CD4-positive, alpha-beta T cell treated with Interleukin-4 for 4 hours (primary cell): Measurements from ENCODE around the gene RANBP1.
A peak's percentile ranks its signal among the peaks of the same experiment; 100 is the strongest.
"Not testable (repeated sequence)": the region's sequence is repeated elsewhere in the genome, so short reads cannot be mapped to it uniquely, and the experiment has no call there.

ENCODE experiments used
- DNase-seq: peaks from one replicate; pipeline ENCODE4 v3.0.0-alpha.2; 2020

RANBP1 gene

DNA sequence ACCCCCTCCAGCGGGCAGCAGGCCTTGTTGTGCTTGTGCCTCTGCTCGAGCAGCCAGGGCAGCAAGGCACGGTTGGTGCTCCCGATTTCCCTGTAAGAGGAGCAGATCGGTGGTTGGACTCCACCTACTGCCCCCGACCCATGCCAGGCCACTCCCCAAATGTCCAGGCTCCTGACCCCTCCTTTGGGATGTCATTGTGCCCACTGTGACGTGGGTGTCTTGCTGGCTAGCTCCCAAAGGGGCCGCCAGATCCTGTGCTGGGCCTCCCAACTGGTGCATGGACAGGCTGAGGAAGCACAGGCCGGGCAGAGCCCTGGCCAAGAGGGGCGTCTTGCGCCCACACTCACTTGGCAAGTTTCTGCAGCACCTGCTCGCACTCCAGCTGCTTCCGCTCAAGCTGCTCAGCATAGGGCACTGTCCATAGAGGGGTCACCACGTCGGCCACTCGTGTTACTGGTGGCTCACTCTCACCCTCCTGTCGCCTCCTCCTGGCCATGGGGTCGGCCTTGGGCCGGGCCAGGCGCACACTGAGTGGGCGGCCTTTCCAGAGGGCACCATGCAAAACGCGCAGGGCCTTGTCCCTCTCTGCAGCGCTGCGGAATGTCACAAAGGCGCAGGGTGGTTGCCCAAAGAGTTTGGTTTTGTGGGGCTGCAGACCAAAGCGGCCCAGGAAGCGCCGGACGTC lies at the start of gene RANBP1:
Gene RANBP1 (plus strand): TSS at position 414 of the 685 bp plus-strand sequence. CDS start 81 bp downstream, at position 495.
- DNase-seq, result no peak

DNA sequence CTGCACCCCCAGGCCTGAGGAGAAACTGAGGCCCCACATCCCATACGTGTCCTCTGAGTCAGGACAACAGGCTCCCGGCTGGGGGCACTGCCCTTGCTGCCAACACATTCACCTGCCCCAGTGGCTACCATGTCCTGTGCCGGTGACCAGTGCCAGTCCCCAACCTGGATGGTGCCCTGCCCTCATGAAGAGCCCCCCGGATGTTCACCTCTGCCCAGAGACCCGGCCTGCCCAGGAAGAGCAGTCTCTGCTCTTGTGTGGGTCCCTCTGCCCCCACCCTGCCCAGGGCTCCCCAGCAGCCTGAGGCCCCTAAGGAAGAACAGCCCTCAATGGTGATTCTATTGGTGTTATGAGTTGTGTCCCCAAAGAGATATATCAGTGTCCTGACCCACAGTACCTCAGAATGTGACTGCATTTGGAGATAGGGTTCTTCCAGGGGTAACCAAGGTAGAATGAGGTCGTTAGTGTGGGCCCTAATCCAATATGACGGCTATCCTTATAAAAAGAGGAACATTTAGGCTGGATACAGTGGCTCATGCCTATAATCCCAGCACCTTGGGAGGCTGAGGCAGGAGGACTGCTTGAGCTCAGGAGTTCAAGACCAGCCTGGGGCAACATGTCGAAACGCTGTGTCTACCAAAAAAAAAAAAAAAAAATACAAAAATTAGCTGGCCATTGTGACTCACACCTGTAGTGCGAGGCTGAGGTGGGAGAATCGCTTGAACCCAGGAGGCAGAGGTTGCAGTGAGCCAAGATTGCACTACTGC lies 49.1 kb upstream of the RANBP1 start:
- no peak for DNase-seq

GRCh38 chr22:20067384-20067682 lies 48.6 kb upstream of the RANBP1 start:
- DNase-seq, result not testable (repeated sequence)

DNA sequence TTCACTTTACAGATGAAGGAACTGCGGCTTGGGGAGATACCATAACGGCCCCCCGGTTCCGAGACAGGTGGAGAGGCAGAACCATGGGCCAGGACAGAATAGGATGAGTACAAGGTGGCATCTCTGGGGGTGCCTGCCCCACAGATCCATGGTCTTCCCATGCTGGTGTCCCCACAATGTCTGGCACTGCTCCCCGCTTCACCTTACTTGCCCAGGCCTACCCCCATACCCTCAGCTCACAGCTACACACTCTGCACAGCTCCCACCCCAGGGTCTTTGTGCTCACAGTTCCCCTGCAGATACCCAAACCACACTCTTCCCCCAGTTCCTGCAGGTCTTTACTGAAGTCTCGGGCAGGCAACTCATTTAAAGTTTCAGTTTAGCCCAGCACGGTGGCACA lies 47.3 kb upstream of the RANBP1 start:
- no peak for DNase-seq

GRCh38 chr22:20069331-20070042 lies 46.4 kb upstream of the RANBP1 start:
- DNase-seq, result no peak

DNA sequence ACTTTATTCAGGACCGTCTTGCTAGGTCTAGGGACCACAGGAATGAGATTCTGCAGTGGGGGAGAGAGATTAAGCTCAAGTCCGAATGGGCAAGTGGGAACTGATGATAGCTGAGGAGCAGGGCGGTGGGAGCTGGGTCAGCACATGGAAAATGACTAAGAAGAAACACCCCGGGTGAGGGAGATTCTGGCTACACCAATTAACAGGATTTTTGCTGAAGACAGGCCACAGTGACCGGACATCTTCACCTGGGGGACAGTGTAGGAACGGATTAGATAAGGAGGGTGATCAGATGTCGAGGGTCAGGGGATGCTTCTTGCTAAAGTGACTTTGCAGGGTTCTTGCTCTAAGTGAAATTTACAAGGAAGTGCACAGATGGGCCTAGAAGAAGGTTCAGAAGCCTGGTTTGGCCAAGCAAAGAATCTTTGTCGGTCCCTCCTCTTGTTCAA lies 44.4 kb upstream of the RANBP1 start:
- DNase-seq, result no peak

GRCh38 chr22:20076627-20077172 lies 39.2 kb upstream of the RANBP1 start:
- DNase-seq, result no peak

GRCh38 chr22:20079745-20080444 lies 36.0 kb upstream of the RANBP1 start, which contains the start of gene DGCR8:
DGCR8 (plus strand) TSS chr22:20080241; CDS start chr22:20085964, 5,723 bp downstream.
- DNase-seq, result peak; percentile 51

GRCh38 chr22:20080445-20080775 lies 35.5 kb upstream of the RANBP1 start:
- peak; percentile 57 for DNase-seq

DNA sequence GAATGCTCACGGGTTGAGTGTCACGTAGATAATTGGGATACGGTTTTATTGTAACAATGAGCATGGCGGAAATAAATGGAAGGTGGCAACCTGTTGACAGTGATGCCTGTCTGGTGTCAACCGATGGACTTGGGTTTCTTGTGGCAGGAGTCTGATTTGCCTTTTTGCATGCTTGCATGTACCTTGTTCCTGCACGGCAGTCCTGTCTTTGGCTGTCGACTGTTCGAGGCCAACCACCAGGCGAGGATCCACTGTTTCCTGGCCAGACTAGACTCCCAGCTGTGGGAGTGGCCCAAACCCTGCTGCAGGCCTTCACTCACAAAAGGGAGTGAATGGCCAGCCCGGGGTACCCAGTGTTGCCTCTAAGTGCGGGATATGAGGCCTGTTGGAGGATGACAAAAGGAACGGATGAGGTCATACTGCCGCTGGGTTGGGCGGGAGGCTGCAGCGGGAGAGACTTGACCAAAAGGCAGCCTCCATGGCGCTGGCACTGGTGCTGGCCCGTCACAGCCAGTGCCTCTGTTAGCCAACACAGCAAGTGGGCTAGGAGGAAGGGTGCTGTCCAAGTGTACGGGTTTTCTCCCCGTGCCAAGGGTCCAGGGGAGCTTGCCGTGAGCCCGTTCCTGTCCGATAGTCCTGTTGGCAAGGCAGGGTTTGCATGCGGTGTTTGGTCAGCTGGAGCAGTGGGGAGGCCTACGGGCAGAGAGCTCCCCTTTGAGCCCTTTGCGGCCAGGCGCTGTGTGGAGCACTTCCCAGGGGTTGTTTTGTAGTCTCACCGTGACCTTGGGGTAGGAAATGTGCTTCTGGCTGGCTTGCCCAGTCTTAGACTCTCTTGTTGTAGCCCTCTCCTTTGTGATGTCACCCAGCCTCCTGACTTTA lies 34.9 kb upstream of the RANBP1 start:
- DNase-seq, result no peak

- no peak for DNase-seq
These were observed 32.6 kb upstream of the RANBP1 start for GRCh38 chr22:20083157-20083890.

- no peak for DNase-seq
These were observed 31.9 kb upstream of the RANBP1 start for GRCh38 chr22:20083891-20084546.

GRCh38 chr22:20084547-20085413 lies 31.1 kb upstream of the RANBP1 start:
- DNase-seq, result no peak

DNA sequence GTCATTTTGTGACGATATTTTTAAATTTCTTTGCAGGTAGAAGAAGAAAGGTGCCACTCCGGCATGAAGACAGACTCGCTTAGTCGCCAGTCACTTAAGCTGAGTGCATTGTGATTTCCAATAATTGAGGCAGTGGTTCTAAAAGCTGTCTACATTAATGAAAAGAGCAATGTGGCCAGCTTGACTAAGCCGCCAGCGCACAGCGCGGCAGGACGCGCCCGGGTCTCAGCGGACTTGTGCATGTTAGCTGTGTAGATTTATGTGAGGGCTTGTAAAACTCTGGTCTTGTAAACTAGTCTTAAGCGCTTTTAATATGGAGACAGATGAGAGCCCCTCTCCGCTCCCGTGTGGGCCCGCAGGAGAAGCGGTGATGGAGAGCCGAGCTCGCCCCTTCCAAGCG lies 30.3 kb upstream of the RANBP1 start:
- DNase-seq, result no peak

GRCh38 chr22:20086101-20086599 lies 29.8 kb upstream of the RANBP1 start:
- no peak for DNase-seq

GRCh38 chr22:20086763-20087162 lies 29.1 kb upstream of the RANBP1 start:
- no peak for DNase-seq

DNA sequence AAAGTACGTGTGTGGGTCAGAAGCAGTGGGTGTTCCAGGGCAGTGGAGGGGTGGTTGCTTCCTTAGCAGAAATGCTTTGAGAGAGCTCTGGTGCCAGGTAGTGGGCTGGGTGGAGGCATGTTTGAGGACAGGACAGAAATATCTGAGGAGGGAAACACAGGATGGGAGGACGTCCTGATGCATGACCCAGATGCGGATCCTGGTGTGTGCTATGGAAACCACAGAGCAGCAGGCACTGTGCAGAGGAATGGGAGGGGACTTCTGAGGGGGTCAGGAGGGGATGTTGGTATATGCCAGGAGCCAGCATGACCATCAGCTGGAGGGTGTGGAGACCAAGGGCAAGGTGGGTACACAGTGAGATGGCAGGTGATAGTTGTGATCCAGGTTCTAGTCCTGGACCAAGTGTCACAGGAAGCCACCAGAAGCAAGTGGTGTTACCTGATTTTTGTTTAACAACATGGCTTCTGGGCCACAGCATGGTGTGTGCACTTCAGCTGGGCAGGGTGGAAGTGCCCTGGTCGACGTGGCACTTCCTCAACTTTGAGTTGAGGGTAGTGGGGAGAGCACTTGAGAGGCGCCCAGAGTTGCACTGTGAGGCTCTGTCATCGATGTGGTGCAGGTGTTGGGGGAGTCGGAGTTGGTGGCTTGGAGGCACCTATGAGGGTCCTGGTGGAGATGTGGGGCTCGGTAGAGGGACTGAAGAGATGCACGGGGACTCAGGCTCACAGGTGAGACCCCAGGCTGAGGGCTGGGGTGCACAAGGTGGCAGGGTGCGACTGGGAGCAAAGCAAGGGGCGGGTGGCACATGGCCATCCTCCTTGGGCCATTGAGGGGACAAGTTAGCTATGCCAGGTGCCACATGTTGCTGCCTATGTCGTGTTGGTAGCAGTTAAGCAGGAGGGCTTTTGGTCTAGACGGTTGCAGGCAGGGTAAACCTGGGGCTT lies 28.3 kb upstream of the RANBP1 start:
- DNase-seq, result no peak

- no peak for DNase-seq
These were observed 27.6 kb upstream of the RANBP1 start for GRCh38 chr22:20088263-20088648.
